ENCODE measurements around the gene PABPC1L. TPM values are rescaled to one million over a fixed set of nuclear protein-coding genes. Genes with fewer than 3 reads are reported as not detected.

PABPC1L gene
- total RNA-seq, 1 experiment from 2014 or later: 42.2 TPM

GRCh38 chr20:44948513-44948912, 38.7 kb downstream of the PABPC1L start:
- H3K27ac ChIP-seq (ENCODE audit: low read depth, low read length, poor library complexity, severe bottlenecking): no peak overlapping the region
- H3K4me3 ChIP-seq (ENCODE audit: low read depth, low read length, poor library complexity, severe bottlenecking): no peak overlapping the region
- no peaks in the 10 kb centered on the region for H3K27me3 ChIP-seq (replicated peaks; ENCODE audit: insufficient read depth, low read depth, low read length, poor library complexity)
- intact Hi-C loops (cut with micrococcal nuclease; ENCODE audit: unreplicated experiment): no loop called here
- BruUV-seq (replicated peaks): no TSS peak
- POLR2A ChIA-PET (ENCODE audit: low non-redundant PET): no interaction called here
- no peak for TF ChIP-seq EZH2 (IDR thresholded peaks at IDR 0.05; ENCODE audit: borderline replicate concordance, low read depth, low read length, poor library complexity, severe bottlenecking)
- no peak for TF ChIP-seq CTCF (conservative IDR thresholded peaks at IDR 0.05; ENCODE audit: low read depth, low read length)
- H3K4me1 ChIP-seq (ENCODE audit: insufficient read depth, low read length, poor library complexity, severe bottlenecking): no peaks in the 10 kb centered on the region
- H3K36me3 ChIP-seq (ENCODE audit: insufficient read depth, low read length, poor library complexity, severe bottlenecking): peaks cover 79% of the 10 kb centered on the region
- no peak for DNase-seq (ENCODE audit: low spot score)
- no peaks in the 10 kb centered on the region for H3K9me3 ChIP-seq (ENCODE audit: low read depth, low read length, poor library complexity, severe bottlenecking)
- CTCF ChIA-PET: interaction anchor here (0.6 kb wide), 1 partner anchor 97 kb away, joined by 3 read pairs; no protein-coding TSS in a partner anchor

GRCh38 chr20:44950368-44950767, 40.5 kb downstream of the PABPC1L start:
- Histone ChIP-seq H3K27me3 (replicated peaks; ENCODE audit: insufficient read depth, low read depth, low read length, poor library complexity) (no peaks in the 10 kb centered on the region), H3K9me3 (ENCODE audit: low read depth, low read length, poor library complexity, severe bottlenecking) (no peaks in the 10 kb centered on the region), H3K4me1 (ENCODE audit: insufficient read depth, low read length, poor library complexity, severe bottlenecking) (no peaks in the 10 kb centered on the region), H3K4me3 (ENCODE audit: low read depth, low read length, poor library complexity, severe bottlenecking) (no peak overlapping the region), H3K27ac (ENCODE audit: low read depth, low read length, poor library complexity, severe bottlenecking) (no peak overlapping the region), H3K36me3 (ENCODE audit: insufficient read depth, low read length, poor library complexity, severe bottlenecking) (peaks cover 87% of the 10 kb centered on the region)
- intact Hi-C loops (cut with micrococcal nuclease; ENCODE audit: unreplicated experiment): no loop called here
- BruUV-seq (replicated peaks): no TSS peak
- no peak for TF ChIP-seq EZH2 (IDR thresholded peaks at IDR 0.05; ENCODE audit: borderline replicate concordance, low read depth, low read length, poor library complexity, severe bottlenecking)
- CTCF ChIA-PET: no interaction called here
- POLR2A ChIA-PET (ENCODE audit: low non-redundant PET): no interaction called here
- DNase-seq (ENCODE audit: low spot score): no peak

- Histone ChIP-seq H3K4me3 (ENCODE audit: low read depth, low read length, poor library complexity, severe bottlenecking) (no peak overlapping the region), H3K27me3 (replicated peaks; ENCODE audit: insufficient read depth, low read depth, low read length, poor library complexity) (no peaks in the 10 kb centered on the region), H3K36me3 (ENCODE audit: insufficient read depth, low read length, poor library complexity, severe bottlenecking) (peaks cover 82% of the 10 kb centered on the region), H3K9me3 (ENCODE audit: low read depth, low read length, poor library complexity, severe bottlenecking) (no peaks in the 10 kb centered on the region), H3K4me1 (ENCODE audit: insufficient read depth, low read length, poor library complexity, severe bottlenecking) (no peaks in the 10 kb centered on the region), H3K27ac (ENCODE audit: low read depth, low read length, poor library complexity, severe bottlenecking) (no peak overlapping the region)
- POLR2A ChIA-PET (ENCODE audit: low non-redundant PET): no interaction called here
- DNase-seq (ENCODE audit: low spot score): no peak
- TF ChIP-seq EZH2 (IDR thresholded peaks at IDR 0.05; ENCODE audit: borderline replicate concordance, low read depth, low read length, poor library complexity, severe bottlenecking) (no peak), CTCF (conservative IDR thresholded peaks at IDR 0.05; ENCODE audit: low read depth, low read length) (no peak)
- intact Hi-C loops (cut with micrococcal nuclease; ENCODE audit: unreplicated experiment): no loop called here
- CTCF ChIA-PET: no interaction called here
- no TSS peak for BruUV-seq (replicated peaks)
Measured at GRCh38 chr20:44952731-44953130, 42.9 kb downstream of the PABPC1L start.

- H3K4me3 ChIP-seq (ENCODE audit: low read depth, low read length, poor library complexity, severe bottlenecking): no peak overlapping the region
- DNase-seq (ENCODE audit: low spot score): no peak
- no peak overlapping the region for H3K27ac ChIP-seq (ENCODE audit: low read depth, low read length, poor library complexity, severe bottlenecking)
- TF ChIP-seq EZH2 (IDR thresholded peaks at IDR 0.05; ENCODE audit: borderline replicate concordance, low read depth, low read length, poor library complexity, severe bottlenecking) (no peak), CTCF (conservative IDR thresholded peaks at IDR 0.05; ENCODE audit: low read depth, low read length) (no peak)
- H3K9me3 ChIP-seq (ENCODE audit: low read depth, low read length, poor library complexity, severe bottlenecking): no peaks in the 10 kb centered on the region
- ChIA-PET POLR2A (ENCODE audit: low non-redundant PET) (no interaction called here), CTCF (no interaction called here)
- BruUV-seq (replicated peaks): no TSS peak
- H3K4me1 ChIP-seq (ENCODE audit: insufficient read depth, low read length, poor library complexity, severe bottlenecking): peaks cover 12% of the 10 kb centered on the region
- intact Hi-C loops (cut with micrococcal nuclease; ENCODE audit: unreplicated experiment): no loop called here
- H3K36me3 ChIP-seq (ENCODE audit: insufficient read depth, low read length, poor library complexity, severe bottlenecking): peaks cover 68% of the 10 kb centered on the region
- H3K27me3 ChIP-seq (replicated peaks; ENCODE audit: insufficient read depth, low read depth, low read length, poor library complexity): no peaks in the 10 kb centered on the region
Measured at GRCh38 chr20:44954211-44954610, 44.4 kb downstream of the PABPC1L start.

Data from A673 (cell line).